Measurements from ENCODE around the gene PTGR3. TPM values are rescaled to one million over a fixed set of nuclear protein-coding genes. Genes with fewer than 3 reads are reported as not detected.

PTGR3 gene, protein sequence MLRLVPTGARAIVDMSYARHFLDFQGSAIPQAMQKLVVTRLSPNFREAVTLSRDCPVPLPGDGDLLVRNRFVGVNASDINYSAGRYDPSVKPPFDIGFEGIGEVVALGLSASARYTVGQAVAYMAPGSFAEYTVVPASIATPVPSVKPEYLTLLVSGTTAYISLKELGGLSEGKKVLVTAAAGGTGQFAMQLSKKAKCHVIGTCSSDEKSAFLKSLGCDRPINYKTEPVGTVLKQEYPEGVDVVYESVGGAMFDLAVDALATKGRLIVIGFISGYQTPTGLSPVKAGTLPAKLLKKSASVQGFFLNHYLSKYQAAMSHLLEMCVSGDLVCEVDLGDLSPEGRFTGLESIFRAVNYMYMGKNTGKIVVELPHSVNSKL
- 10 to 100 TPM in 5 of 6 experiments, 1 to 10 TPM in 1; 9.4 to 30.1 (median 19.8) TPM for total RNA-seq
- long read RNA-seq, full-length matches to known transcripts = 2 of 3 reads
- long read RNA-seq, partial matches to known transcripts = 0 of 3 reads
- long read RNA-seq, other reads (novel, unspliced or antisense) = 1 of 3 reads

DNA sequence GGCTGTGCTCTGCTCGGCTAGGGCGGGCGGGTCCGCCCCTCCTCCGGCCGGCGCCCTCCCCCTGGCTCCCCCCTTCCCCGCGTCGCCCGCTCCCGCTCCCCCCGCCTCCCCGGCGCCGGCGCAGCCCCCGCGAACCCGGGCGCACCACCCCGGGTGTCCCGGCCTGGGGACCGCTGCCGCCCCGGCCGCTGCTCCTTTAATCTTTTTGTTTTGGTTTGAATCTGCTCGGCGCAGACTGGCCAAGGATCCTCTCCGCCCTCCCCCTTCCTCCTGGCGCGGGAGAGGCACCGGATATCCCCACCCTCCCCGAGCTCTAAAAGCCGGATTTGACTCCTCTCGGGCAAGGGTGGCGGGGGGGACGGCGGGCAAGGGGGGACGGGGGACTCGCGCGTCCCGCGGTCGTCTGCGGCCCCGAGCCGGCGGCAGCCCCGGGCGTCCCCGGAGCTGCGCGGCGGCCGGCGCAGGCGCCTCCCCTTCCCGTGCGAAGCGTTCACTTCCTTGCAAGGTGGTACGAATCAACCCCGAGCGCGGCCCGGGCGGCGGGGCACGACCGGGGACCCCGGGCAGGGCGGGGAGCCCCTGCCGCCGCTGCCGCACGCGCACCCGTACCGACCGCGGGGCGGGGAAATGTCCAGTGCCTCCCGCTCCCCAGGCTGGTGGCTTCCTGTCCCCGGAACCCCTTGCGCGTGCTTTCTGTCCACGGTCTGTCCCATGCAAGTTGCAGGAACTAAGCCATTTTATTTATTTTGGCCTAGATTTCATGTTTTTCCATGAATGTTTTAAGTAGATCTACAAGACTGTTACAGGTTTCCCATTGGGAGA, at the start of gene PTGR3:
Gene PTGR3, minus strand, starts transcription at position 11 of the 822 bp plus-strand sequence. CDS start 81 bp downstream, outside the sequence.
- intact Hi-C loops (cut with DNase I) = no loop called here
- WGBS (ENCODE audit: insufficient coverage, low coverage, low lambda C conversion rate, missing lambda C conversion rate) = under 1% methylated on average over 12 of the region's 88 CpGs
- Histone ChIP-seq H3K36me3 (no peaks in the 10 kb centered on the region), H3K4me3 (peak within 1 kb of the TSS; percentile 93 to 94 (median 94)), H3K4me1 (peaks cover 0 to 35% (median 9%) of the 10 kb centered on the region in 4 donors), H3K27me3 (no peaks in the 10 kb centered on the region), H3K9me3 (no peaks in the 10 kb centered on the region), H3K27ac (peak within 1 kb of the TSS; percentile 93 to 99 (median 95))
- DNase-seq (peak; percentile 84 to 92 (median 91)), ATAC-seq (peak; percentile 48 to 71 (median 64))
- TF ChIP-seq, protein P1, sequence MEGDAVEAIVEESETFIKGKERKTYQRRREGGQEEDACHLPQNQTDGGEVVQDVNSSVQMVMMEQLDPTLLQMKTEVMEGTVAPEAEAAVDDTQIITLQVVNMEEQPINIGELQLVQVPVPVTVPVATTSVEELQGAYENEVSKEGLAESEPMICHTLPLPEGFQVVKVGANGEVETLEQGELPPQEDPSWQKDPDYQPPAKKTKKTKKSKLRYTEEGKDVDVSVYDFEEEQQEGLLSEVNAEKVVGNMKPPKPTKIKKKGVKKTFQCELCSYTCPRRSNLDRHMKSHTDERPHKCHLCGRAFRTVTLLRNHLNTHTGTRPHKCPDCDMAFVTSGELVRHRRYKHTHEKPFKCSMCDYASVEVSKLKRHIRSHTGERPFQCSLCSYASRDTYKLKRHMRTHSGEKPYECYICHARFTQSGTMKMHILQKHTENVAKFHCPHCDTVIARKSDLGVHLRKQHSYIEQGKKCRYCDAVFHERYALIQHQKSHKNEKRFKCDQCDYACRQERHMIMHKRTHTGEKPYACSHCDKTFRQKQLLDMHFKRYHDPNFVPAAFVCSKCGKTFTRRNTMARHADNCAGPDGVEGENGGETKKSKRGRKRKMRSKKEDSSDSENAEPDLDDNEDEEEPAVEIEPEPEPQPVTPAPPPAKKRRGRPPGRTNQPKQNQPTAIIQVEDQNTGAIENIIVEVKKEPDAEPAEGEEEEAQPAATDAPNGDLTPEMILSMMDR (IDR thresholded peaks at IDR 0.05) = no peak
- TF ChIP-seq POLR2A (IDR thresholded peaks at IDR 0.05) = peak; percentile 84

DNA sequence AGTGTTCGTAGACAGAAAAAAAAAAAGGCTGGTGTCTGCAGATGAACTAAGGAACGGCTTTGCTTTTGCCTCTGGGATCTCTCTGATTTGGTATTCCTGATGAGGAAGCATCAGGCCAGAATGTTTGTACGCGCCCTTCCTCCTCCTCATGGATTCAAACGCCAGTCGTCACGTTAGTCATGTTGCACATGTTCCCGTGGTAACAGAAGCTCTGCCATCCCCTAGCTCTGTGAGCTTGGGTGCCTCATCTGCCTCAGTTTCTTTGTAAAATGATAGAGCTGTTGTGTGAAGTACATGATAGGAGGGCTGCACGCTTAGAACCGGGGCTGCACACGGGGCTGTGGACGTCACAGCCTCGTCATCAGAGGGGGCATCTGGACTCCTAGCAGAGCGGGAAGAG, 48.7 kb upstream of the PTGR3 start:
- no peak overlapping the region for H3K4me3 ChIP-seq
- H3K27ac ChIP-seq = no peak overlapping the region
- H3K27me3 ChIP-seq = no peaks in the 10 kb centered on the region
- DNase-seq = no peak
- H3K4me1 ChIP-seq = peaks cover 0 to 33% (median 9%) of the 10 kb centered on the region in 4 donors
- WGBS (ENCODE audit: insufficient coverage, low coverage, low lambda C conversion rate, missing lambda C conversion rate) = 71% methylated on average over 8 of the region's 14 CpGs
- ATAC-seq = no peak
- H3K36me3 ChIP-seq = no peaks in the 10 kb centered on the region
- no peak for TF ChIP-seq POLR2A (IDR thresholded peaks at IDR 0.05)
- TF ChIP-seq, protein P1 (IDR thresholded peaks at IDR 0.05) = no peak
- intact Hi-C loops (cut with DNase I) = no loop called here
- no peaks in the 10 kb centered on the region for H3K9me3 ChIP-seq

DNA sequence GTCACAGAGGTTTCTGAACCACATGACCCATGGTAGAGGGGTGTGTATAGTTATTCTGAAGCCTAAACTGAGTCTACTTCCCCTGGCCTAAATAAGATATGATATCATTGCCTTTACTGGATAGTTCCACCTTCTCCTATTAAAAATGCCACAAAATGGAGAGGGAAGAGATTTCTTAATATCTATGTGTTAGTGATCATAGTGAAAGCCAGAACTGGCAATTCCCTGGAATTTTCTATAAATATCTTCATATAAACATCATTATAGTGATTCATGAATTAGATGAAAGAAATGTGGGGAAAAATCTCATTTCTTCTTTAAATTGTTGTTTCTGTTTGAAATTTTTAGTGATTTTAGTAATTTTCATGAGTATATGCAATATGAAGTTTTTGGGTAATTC, 47.4 kb upstream of the PTGR3 start:
- TF ChIP-seq, protein P1 (IDR thresholded peaks at IDR 0.05) = no peak
- no peak for TF ChIP-seq POLR2A (IDR thresholded peaks at IDR 0.05)
- Histone ChIP-seq H3K4me3 (no peak overlapping the region), H3K9me3 (no peaks in the 10 kb centered on the region), H3K4me1 (peaks cover 0 to 36% (median 15%) of the 10 kb centered on the region in 4 donors), H3K27me3 (no peaks in the 10 kb centered on the region), H3K36me3 (no peaks in the 10 kb centered on the region), H3K27ac (no peak overlapping the region)
- DNase-seq = no peak
- intact Hi-C loops (cut with DNase I) = no loop called here
- no peak for ATAC-seq

DNA sequence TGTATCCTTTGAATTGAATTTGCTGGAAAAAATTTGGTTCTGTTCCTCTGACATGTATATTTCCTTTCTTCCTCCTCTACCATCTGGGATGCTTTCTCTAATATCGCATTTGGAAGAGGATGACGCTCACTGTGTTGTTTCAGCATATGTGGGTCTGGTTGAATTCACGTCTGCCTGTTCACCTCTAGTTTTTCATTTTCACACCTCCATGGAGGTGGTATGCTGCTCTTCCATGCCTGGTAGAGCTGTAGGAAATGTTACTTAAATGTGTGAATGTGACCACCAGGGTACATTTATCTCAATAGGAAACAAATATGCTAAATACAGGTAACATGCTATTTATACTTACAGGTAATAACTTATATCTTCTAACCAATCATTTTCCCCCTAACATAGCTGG, 46.2 kb upstream of the PTGR3 start:
- TF ChIP-seq, protein P1 (IDR thresholded peaks at IDR 0.05) = no peak
- no peak for TF ChIP-seq POLR2A (IDR thresholded peaks at IDR 0.05)

More for the DNA sequence above, 46.2 kb upstream of the PTGR3 start:
- Histone ChIP-seq H3K4me3 (no peak overlapping the region), H3K27me3 (no peaks in the 10 kb centered on the region), H3K36me3 (no peaks in the 10 kb centered on the region), H3K4me1 (peaks cover 0 to 45% (median 15%) of the 10 kb centered on the region in 4 donors), H3K27ac (no peak overlapping the region), H3K9me3 (no peaks in the 10 kb centered on the region)
- WGBS (ENCODE audit: insufficient coverage, low coverage, low lambda C conversion rate, missing lambda C conversion rate) = 80% methylated on average over 3 of the region's 3 CpGs
- DNase-seq = no peak
- no peak for ATAC-seq
- intact Hi-C loops (cut with DNase I) = no loop called here
